ENCODE data around the gene FLOT1.
A peak's percentile ranks its signal among the peaks of the same experiment; 100 is the strongest.
"Not testable (repeated sequence)": the region's sequence is repeated elsewhere in the genome, so short reads cannot be mapped to it uniquely, and the experiment has no call there.

FLOT1 gene

GRCh38 chr6:30723159-30723842 is 19.2 kb downstream of the FLOT1 start:
- DNase-seq (ENCODE audit: low spot score), result not testable (repeated sequence)

GRCh38 chr6:30722280-30723112 is 20.0 kb downstream of the FLOT1 start:
- peak; percentile 83 for DNase-seq (ENCODE audit: low spot score)

- not testable (repeated sequence) for DNase-seq (ENCODE audit: low spot score)
Observed at GRCh38 chr6:30722025-30722279, 20.5 kb downstream of the FLOT1 start.

- DNase-seq (ENCODE audit: low spot score), result peak; percentile 90
Observed at GRCh38 chr6:30721198-30722024, 21.1 kb downstream of the FLOT1 start.

GRCh38 chr6:30720738-30721197 is 21.7 kb downstream of the FLOT1 start:
- DNase-seq (ENCODE audit: low spot score), result peak; percentile 44

- DNase-seq (ENCODE audit: low spot score), result peak; percentile 99
Observed at GRCh38 chr6:30719791-30720737, 22.4 kb downstream of the FLOT1 start, which contains the start of gene TUBB. TUBB (plus strand) TSS chr6:30720352; CDS start chr6:30720507, 155 bp downstream.

- DNase-seq (ENCODE audit: low spot score), result no peak
Observed at GRCh38 chr6:30719356-30719755, 23.1 kb downstream of the FLOT1 start.

GRCh38 chr6:30717845-30718720 is 24.4 kb downstream of the FLOT1 start:
- not testable (repeated sequence) for DNase-seq (ENCODE audit: low spot score)

- DNase-seq (ENCODE audit: low spot score), result peak; percentile 100
Observed at GRCh38 chr6:30717129-30717844, 25.2 kb downstream of the FLOT1 start, which contains the start of gene MDC1. MDC1 (minus strand) TSS chr6:30717281; CDS start chr6:30715175, 2,106 bp downstream.

- no peak for DNase-seq (ENCODE audit: low spot score)
Observed at GRCh38 chr6:30716879-30717128, 25.7 kb downstream of the FLOT1 start.

GRCh38 chr6:30714263-30714662 is 28.2 kb downstream of the FLOT1 start:
- no peak for DNase-seq (ENCODE audit: low spot score)

- DNase-seq (ENCODE audit: low spot score), result no peak
Observed at GRCh38 chr6:30712441-30712945, 30.0 kb downstream of the FLOT1 start.

GRCh38 chr6:30711758-30712380 is 30.6 kb downstream of the FLOT1 start:
- DNase-seq (ENCODE audit: low spot score), result no peak

- DNase-seq (ENCODE audit: low spot score), result no peak
Observed at GRCh38 chr6:30709101-30709868, 33.2 kb downstream of the FLOT1 start.

- DNase-seq (ENCODE audit: low spot score), result no peak
Observed at GRCh38 chr6:30707281-30707850, 35.1 kb downstream of the FLOT1 start.

GRCh38 chr6:30705620-30706019 is 36.9 kb downstream of the FLOT1 start:
- DNase-seq (ENCODE audit: low spot score), result no peak

GRCh38 chr6:30703821-30704220 is 38.7 kb downstream of the FLOT1 start:
- DNase-seq (ENCODE audit: low spot score), result no peak

GRCh38 chr6:30703011-30703410 is 39.5 kb downstream of the FLOT1 start:
- DNase-seq (ENCODE audit: low spot score), result no peak

All from Ammon's horn (tissue), 1 donor.